ENCODE results near the gene ARNT2.

ARNT2 gene

DNA sequence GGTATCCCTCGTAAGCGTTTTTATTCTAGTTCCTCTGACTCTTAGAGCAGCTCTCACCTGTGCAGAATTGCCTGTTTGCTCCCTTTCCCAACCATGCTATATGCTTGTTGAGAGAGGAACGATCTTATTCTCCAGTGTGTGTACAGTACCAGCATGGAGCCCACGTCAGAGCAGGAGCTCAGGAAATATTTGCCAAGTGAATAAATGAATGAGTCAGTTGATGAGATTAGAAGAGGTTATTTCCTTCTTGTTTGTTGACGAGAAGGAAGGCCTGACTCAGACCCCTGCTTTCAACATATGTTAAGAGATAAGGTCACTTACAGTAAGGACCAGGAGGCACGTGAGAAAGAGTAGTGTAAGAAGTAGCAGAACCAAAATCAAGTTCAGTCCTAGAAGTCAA lies 184.6 kb downstream of the ARNT2 start:
- DNase-seq (ENCODE audit: low spot score): no peak
- TF ChIP-seq, protein P1, sequence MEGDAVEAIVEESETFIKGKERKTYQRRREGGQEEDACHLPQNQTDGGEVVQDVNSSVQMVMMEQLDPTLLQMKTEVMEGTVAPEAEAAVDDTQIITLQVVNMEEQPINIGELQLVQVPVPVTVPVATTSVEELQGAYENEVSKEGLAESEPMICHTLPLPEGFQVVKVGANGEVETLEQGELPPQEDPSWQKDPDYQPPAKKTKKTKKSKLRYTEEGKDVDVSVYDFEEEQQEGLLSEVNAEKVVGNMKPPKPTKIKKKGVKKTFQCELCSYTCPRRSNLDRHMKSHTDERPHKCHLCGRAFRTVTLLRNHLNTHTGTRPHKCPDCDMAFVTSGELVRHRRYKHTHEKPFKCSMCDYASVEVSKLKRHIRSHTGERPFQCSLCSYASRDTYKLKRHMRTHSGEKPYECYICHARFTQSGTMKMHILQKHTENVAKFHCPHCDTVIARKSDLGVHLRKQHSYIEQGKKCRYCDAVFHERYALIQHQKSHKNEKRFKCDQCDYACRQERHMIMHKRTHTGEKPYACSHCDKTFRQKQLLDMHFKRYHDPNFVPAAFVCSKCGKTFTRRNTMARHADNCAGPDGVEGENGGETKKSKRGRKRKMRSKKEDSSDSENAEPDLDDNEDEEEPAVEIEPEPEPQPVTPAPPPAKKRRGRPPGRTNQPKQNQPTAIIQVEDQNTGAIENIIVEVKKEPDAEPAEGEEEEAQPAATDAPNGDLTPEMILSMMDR (IDR thresholded peaks at IDR 0.05; ENCODE audit: extremely low read depth, insufficient read depth, missing control alignments): no peak
- in situ Hi-C loops (cut with MboI; ENCODE audit: low pct_unique_long_range_greater_than_20kb, low sequenced_read_pairs, unreplicated experiment): no loop called here

DNA sequence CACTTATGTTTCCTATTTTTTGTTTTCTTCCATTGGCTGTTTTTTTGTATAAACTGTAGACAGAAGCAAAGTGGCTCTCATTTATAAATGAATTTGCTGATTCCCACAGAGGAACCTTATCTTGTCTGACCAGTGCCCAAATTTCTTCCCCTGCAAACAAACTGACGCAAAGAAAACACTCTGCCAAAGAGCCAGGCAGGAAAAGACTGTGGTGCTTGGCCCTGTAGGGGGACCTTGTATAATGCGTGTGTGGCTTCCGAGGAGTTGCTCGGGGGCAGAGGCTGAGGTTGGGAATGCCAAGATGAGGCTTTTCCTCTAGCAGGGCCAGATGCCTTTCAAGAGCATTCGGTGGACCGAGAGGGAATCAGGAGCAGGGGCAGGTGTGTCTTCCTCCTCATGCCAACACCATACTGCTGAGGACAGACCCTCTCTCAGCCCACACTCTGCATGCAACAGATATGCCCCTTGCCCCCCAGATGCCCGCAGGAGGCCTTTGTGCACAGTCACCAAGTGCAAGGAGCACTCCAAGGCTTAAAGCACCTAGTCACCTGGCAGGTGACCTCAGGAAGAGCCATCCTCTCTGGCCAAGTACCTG lies 186.7 kb downstream of the ARNT2 start:
- TF ChIP-seq, protein P1 (IDR thresholded peaks at IDR 0.05; ENCODE audit: extremely low read depth, insufficient read depth, missing control alignments): no peak
- in situ Hi-C loops (cut with MboI; ENCODE audit: low pct_unique_long_range_greater_than_20kb, low sequenced_read_pairs, unreplicated experiment): no loop called here
- no peak for DNase-seq (ENCODE audit: low spot score)

DNA sequence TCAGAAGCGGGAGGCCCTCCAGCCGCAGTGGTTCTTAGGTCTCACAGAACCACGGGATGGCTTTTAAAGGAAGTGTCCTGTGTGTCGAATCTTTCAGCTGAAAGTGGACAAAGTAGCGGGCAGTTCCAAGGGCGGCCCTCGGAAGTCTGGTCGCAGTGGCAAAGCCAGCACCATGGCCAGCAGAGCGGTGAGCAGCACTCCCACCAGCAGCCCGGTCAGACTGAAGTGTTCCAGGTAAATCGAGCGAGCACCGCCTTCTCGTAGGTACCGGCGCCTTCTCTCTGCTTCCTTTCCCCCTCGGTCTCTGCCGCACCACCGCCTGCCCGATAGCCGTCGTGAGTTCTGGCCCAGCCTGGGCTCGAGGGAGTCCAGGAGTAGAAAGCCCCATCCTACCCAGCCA lies 187.3 kb downstream of the ARNT2 start:
- DNase-seq (ENCODE audit: low spot score): no peak
- in situ Hi-C loops (cut with MboI; ENCODE audit: low pct_unique_long_range_greater_than_20kb, low sequenced_read_pairs, unreplicated experiment): no loop called here

DNA sequence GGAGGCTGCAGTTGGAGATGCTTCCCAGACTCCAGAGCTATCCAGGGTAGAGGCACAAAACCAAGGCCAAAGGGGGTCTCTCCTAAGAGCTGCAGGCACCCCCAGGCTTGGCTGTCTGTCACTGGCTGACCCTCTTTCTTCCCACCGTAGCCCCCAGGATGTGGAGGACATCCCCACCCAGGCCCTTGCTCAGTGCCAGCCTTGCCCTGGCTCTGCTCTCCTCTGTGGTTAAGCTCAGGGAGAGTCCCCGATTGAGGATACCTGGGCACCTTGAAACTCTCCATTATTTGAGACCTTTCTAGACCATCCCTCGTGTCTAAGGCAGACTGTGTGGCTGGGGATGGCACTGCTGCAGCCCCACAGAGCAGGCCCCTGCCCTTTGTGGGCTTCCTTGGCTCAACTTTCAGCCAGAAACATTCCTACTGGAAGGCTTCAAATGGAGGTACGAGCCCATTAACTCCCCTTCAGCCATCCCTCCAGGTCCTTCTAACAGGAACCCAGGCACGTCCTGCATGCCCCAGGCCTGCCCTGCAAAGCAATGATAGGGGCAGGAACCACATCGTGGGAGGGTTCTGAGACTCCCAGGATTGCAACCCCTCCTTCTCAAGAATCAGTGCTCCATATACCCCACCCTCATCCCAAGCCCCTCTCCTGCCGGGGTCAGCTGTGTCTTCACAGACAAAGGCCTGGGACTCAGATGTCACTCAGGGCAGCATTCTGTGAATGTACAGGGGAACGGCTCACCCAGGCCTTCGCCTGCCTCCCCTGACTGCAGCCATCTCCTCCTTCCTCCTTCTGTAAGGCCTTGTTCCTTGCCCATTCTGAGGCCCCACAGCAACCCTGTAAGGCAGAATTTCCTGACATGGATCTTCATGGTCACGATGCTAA lies 188.0 kb downstream of the ARNT2 start:
- DNase-seq (ENCODE audit: low spot score): no peak
- in situ Hi-C loops (cut with MboI; ENCODE audit: low pct_unique_long_range_greater_than_20kb, low sequenced_read_pairs, unreplicated experiment): no loop called here
- TF ChIP-seq, protein P1 (IDR thresholded peaks at IDR 0.05; ENCODE audit: extremely low read depth, insufficient read depth, missing control alignments): no peak

More for the DNA sequence above, 187.3 kb downstream of the ARNT2 start:
- TF ChIP-seq, protein P1 (IDR thresholded peaks at IDR 0.05; ENCODE audit: extremely low read depth, insufficient read depth, missing control alignments): no peak

DNA sequence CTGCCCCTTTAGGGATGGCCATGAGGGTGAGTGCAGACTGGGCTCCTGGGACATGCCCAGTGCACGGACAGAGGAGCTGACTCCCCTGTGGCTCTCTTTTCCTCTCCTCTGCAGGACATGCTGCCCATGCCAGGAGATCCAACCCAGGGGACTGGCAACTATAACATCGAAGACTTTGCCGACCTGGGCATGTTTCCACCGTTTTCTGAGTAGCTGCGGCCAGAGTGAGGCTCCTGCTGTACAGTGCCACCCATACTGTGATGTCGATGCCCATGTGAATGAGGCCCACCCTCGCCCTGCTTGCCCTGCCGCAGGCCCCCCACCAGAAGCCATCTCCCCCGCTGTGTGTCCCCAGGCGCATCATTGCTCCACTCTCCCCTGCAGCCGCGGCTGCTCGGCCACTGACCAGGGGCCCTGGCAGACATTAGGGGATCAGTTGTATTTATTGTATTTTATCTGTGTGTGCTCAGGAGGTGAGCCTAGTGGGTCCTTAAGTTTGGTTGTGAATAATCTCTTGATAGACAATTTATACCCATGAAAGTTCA lies 189.4 kb downstream of the ARNT2 start:
- in situ Hi-C loops (cut with MboI; ENCODE audit: low pct_unique_long_range_greater_than_20kb, low sequenced_read_pairs, unreplicated experiment): no loop called here
- TF ChIP-seq, protein P1 (IDR thresholded peaks at IDR 0.05; ENCODE audit: extremely low read depth, insufficient read depth, missing control alignments): no peak
- DNase-seq (ENCODE audit: low spot score): no peak

DNA sequence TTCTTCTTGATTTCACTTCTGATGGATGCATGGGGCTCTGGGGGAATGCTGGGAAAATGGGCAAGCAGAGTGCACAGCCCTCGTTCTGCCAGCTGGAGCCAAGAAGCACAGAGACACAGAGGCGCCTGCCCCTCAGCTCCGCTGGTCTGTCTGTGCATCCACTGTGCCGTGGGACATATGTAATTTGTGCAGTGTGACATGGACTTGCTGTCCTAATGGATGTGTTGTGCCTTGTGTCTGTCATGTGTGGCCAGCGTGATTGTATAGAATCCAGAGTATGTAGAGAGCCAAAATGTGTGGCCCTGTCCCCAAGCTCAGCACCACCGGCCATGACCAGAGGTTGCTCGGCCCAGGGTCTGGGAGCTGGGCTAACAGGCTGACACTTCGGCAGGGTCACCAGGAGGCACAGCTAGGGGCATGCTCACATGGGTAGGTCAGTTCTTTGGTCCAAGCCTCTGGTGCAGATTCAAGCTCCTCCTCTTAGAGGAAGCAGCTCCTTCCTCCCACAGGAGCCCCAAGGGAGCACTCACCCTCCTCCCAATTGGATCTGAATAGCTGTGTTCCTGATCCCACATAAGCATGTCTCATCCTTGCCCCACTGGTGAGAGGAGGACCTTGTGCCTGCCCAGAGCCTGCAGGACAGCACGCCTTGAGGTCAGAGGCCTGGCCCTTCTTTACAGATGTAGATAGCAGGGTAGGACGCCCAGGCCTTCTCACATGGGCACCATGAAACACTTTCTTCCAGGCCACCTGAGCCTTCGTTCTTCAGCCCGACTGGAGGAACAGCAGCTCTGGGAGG lies 190.1 kb downstream of the ARNT2 start:
- DNase-seq (ENCODE audit: low spot score): no peak
- in situ Hi-C loops (cut with MboI; ENCODE audit: low pct_unique_long_range_greater_than_20kb, low sequenced_read_pairs, unreplicated experiment): no loop called here
- TF ChIP-seq, protein P1 (IDR thresholded peaks at IDR 0.05; ENCODE audit: extremely low read depth, insufficient read depth, missing control alignments): no peak
